Panc1 (cell line): Measurements from ENCODE around the gene AGAP1.

Source experiments
- TF ChIP-seq, protein P1 (sequence below): fragments of 450-650 bp; IDR thresholded peaks from 2 replicates; pipeline ENCODE4 v1.5.1; 2017; ENCODE audit warnings: mild to moderate bottlenecking
- TF ChIP-seq, protein P2 (sequence below), 2 experiments: IDR thresholded peaks; 2 replicates each; pipeline ENCODE4 v1.6.1; 2011 to 2012; ENCODE audit warnings: low read depth in 2 of 2, control low read depth in 1 of 2, low read length in 1 of 2, mild to moderate bottlenecking in 1 of 2, moderate library complexity in 1 of 2; ENCODE audit not compliant: insufficient read depth in 1 of 2

DNA sequence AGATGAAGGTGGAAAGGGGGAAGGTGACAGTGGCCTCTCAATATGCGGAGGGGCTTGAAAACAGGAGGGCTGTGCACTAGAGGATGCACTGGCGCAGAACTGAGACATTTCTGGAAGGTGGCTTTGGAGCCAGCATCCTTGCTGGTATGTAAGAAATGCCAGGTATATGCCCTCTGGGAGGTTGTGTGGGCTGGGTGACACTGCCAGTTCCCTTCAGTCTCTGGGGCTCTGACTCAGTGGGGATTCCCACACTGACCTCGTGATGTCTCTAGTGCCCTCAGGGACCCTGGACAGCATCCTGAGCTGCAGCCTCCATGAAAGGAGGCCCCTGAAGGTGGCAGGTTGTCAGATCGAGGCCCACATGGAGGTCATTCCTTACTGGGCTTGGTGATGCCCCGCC is 74.0 kb downstream of the AGAP1 start:
- TF ChIP-seq, protein P1, sequence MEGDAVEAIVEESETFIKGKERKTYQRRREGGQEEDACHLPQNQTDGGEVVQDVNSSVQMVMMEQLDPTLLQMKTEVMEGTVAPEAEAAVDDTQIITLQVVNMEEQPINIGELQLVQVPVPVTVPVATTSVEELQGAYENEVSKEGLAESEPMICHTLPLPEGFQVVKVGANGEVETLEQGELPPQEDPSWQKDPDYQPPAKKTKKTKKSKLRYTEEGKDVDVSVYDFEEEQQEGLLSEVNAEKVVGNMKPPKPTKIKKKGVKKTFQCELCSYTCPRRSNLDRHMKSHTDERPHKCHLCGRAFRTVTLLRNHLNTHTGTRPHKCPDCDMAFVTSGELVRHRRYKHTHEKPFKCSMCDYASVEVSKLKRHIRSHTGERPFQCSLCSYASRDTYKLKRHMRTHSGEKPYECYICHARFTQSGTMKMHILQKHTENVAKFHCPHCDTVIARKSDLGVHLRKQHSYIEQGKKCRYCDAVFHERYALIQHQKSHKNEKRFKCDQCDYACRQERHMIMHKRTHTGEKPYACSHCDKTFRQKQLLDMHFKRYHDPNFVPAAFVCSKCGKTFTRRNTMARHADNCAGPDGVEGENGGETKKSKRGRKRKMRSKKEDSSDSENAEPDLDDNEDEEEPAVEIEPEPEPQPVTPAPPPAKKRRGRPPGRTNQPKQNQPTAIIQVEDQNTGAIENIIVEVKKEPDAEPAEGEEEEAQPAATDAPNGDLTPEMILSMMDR = no peak
- TF ChIP-seq, protein P2, sequence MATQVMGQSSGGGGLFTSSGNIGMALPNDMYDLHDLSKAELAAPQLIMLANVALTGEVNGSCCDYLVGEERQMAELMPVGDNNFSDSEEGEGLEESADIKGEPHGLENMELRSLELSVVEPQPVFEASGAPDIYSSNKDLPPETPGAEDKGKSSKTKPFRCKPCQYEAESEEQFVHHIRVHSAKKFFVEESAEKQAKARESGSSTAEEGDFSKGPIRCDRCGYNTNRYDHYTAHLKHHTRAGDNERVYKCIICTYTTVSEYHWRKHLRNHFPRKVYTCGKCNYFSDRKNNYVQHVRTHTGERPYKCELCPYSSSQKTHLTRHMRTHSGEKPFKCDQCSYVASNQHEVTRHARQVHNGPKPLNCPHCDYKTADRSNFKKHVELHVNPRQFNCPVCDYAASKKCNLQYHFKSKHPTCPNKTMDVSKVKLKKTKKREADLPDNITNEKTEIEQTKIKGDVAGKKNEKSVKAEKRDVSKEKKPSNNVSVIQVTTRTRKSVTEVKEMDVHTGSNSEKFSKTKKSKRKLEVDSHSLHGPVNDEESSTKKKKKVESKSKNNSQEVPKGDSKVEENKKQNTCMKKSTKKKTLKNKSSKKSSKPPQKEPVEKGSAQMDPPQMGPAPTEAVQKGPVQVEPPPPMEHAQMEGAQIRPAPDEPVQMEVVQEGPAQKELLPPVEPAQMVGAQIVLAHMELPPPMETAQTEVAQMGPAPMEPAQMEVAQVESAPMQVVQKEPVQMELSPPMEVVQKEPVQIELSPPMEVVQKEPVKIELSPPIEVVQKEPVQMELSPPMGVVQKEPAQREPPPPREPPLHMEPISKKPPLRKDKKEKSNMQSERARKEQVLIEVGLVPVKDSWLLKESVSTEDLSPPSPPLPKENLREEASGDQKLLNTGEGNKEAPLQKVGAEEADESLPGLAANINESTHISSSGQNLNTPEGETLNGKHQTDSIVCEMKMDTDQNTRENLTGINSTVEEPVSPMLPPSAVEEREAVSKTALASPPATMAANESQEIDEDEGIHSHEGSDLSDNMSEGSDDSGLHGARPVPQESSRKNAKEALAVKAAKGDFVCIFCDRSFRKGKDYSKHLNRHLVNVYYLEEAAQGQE (IDR thresholded peaks at IDR 0.05; ENCODE audit: insufficient read depth in 1 of 2, low read depth in 2 of 2, low read length in 1 of 2) = peak in 1 of 2 experiments; percentile 25; a peak in 1 of 4 replicates
